TTC549 (cell line): ENCODE measurements around the gene KIRREL3.

Experiments
- FAIRE-seq: peaks from 2 replicates; lab custom pipeline; 2012; peaks lifted over from hg19 to GRCh38; lab: Jason Lieb, UNC

Gene KIRREL3

GRCh38 chr11:126829716-126830115 is 170.9 kb downstream of the KIRREL3 start:
- no peak for FAIRE-seq

DNA sequence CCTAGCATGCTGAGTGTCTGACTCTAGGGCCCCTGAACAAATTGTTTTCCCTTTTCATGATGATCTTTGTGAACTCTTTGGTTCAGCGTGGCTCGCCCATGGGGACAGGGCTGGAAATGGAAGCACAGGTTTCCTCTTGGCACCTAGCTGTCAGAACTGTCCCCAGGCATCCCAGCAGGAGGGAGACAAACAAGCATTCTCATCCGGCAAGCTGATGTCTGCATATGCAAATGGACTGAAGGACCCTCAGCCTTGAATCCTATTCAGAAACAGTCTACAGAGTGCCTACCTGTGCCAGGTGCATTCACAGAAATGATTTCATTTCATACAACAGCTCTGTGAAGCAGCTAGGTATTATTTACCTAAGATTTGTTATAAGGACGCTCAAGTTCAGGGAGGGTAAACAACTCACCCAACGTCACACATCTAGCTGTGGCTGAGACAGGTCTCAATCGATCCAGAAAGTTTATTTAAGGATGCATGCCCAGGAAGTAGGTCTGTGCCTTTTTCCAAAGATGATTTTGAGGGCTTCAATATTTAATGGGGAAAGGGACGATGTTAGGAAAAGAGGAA is 176.4 kb downstream of the KIRREL3 start:
- FAIRE-seq, result no peak

GRCh38 chr11:126823274-126823673 is 177.3 kb downstream of the KIRREL3 start:
- no peak for FAIRE-seq

GRCh38 chr11:126821827-126822226 is 178.7 kb downstream of the KIRREL3 start:
- no peak for FAIRE-seq

GRCh38 chr11:126819194-126819593 is 181.4 kb downstream of the KIRREL3 start:
- FAIRE-seq, result no peak

GRCh38 chr11:126817523-126818450 is 182.8 kb downstream of the KIRREL3 start:
- no peak for FAIRE-seq

- FAIRE-seq, result no peak
Observed at GRCh38 chr11:126817096-126817495, 183.5 kb downstream of the KIRREL3 start.

DNA sequence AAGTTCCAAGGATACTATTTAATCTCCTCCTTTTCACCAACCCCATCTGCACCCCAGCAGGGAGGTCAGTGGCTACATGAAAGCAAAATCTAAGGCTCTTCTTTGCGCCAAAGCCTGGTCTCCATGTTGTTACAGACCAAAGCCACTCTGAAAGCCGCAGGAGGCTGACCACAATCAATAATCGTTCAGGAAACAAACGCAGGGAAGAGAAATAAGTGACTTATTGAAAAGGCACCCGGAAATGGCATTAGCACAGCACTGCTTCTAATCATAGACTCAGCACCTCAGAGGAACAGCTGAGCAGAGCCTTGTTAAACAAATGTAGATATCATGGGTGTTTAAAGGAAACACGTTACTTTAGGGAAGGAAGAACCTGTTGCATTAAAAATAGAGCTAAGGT is 183.9 kb downstream of the KIRREL3 start:
- no peak for FAIRE-seq

DNA sequence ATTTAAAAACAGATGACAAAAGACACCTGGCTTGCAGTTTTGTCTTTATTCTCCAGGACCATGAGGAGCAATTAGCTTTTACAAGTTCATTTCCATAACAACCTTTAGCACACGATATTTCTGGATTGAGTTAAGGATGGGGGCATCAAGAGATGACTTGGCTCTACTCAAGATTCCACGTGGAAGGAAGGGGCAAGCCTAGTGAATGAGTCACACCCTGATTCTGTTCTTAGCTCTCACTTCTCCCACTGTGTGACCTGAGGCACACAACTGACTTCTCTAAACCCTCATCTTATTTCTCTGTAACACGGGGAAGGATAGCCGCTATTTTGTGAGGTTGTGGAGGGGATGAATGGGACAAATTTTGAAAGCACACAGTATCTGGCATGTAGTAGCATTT is 185.5 kb downstream of the KIRREL3 start:
- no peak for FAIRE-seq

DNA sequence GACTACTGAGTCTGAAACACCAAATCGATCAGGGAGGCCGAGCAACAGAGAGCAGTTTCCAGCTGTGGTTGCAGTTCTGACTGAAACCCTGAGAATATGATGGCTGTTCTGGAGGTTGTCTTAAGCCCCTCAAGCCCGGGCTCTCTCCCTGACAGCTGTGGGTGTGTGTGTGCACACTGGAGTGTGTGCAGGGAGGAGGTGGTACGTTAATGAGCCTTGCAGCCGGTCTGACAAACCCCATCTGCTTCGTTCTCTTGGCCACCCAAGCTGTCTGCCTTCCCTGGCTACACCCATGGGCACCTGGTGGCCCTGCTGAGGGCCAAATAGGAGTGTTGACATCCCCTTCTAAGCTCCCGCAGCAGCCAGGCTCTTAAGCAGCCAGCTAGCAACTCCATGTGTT is 189.8 kb downstream of the KIRREL3 start:
- FAIRE-seq, result no peak

DNA sequence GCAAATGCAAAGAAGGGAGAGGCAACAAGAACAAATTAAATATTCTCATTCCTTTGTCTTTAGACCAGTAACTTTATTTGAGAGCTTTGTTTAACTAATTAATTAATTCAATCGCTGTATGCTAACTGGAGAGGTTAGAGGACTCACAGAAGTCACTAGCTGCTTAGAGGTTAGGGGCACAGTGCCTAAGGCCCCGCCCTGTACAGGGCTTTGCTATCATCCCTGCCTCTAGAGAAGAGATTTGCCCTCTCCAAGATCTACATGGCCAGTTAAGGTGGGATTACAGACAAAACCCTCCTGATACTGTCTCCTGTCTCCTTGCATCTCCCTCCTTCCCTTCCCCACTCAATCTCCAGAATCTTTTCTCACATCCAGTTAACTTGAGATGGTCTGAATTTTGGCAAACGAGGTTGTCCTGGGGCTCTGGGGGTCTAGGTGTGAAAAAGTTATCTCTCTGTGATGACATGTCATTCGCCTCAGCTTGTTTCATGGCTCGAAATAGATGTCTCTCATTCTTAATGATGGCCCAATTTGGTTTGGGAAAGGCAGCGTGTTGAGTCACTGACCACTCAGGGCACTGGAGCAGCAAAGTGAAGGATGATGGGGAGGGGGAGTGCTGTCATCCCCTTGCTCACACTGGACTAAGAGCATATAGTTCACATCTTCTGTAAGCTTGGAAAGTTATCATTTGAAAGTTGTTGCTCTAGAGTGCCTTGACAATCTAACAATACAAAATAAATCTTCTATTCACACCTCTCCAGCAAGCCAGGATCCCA is 190.9 kb downstream of the KIRREL3 start:
- no peak for FAIRE-seq

DNA sequence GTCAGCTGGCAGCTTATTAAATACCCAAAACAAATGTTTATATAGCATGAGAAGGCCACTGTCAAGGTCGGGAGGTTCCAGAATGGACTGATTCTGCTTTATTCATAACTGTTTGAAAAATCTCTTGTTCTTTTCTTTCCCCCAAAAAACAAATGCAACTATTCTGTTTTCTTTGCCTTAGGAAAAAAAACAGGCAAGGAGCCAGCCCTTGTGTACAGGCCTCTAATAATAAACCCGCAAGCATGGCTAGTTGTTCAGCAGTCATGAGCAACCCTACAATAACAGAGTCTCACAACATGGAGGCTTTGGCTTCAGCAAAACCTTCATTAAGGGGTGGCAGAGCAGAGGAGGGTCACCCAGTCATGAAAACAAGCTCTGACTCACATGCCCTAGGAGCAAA is 191.7 kb downstream of the KIRREL3 start:
- FAIRE-seq, result no peak

- FAIRE-seq, result no peak
Observed at GRCh38 chr11:126808296-126808695, 192.3 kb downstream of the KIRREL3 start.

- FAIRE-seq, result no peak
Observed at GRCh38 chr11:126805870-126806269, 194.7 kb downstream of the KIRREL3 start.

DNA sequence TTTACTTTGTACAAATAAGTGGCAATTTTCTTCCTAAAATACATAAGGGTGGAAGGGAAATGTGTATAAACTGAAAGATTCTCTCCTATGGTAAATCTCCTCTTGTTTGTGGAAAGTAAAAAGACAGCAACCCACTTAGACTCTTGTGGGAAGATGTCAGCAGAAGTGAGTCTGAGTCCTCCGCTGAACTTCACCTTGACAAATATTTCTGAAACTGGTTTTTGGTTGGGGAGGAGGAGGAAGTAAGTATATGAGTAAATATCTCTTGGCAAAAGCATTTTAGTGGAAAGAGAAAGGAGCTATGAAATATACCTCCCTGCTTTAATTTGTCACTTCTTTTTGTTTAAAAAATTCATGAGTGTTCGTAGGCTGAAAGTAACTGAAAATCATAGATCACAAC is 196.2 kb downstream of the KIRREL3 start:
- FAIRE-seq, result no peak

DNA sequence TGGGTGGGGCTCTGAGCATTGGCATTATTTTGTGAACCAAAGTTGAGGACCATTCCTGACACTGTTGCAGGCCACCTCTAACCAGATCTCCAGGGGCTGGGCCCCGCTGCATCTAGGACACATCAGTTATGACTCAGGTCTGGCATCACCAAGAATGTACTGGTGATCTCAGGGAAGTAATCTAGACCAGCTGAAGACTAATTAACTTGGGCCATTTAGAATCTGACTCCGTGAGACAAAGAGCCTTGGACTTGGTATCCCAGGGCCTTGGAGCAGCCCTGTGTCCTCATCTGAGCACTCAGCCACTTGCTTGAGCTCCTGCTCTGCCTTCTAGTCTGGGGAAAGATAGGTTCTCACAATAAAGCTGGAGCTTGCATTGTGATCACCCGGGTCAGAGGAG is 200.6 kb downstream of the KIRREL3 start:
- no peak for FAIRE-seq

- no peak for FAIRE-seq
Observed at GRCh38 chr11:126797457-126798169, 203.0 kb downstream of the KIRREL3 start.

- FAIRE-seq, result no peak
Observed at GRCh38 chr11:126793596-126793995, 207.0 kb downstream of the KIRREL3 start.

DNA sequence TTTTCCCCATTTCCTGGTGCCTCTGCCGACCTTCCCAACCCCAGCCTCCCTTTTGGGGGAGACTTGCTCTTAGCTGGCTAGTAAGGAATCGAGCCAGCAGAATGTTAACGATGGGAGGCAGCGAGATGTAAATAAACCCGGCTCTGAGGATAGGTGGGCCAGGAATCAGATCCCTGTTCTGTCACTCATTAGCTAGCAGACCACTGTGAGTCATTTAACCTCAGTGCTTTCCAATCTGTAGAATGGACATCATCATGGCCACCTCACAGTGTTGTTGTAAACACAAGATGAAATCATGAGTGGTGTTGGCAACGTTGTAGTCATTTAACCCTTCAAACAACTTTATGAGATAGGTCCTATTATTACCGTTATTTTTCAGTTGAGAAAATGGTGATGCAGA is 208.6 kb downstream of the KIRREL3 start:
- FAIRE-seq, result no peak

DNA sequence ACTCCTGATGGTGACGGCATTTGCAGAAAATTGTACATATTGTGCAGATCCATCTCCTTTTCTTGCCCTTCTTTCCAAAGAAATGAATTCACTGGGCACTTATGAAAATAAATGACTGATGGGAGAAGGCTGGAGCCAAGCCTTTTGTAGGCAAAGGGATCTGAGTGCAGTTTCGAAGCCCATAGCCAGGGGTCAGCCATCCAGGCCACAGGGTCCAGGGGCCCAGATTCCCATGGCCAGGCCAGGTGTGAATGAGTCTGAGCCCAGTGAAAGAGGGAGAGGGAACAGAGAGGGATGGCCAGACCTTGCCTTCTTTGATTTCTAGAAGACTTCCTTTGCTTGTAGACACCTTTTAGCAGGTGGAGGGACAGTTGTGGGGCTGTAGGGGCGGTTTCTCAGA is 209.1 kb downstream of the KIRREL3 start:
- no peak for FAIRE-seq

- FAIRE-seq, result no peak
Observed at GRCh38 chr11:126790550-126791081, 210.0 kb downstream of the KIRREL3 start.

GRCh38 chr11:126782810-126783209 is 217.8 kb downstream of the KIRREL3 start:
- no peak for FAIRE-seq
